Measurements from ENCODE around the gene PBX3. TPM values are rescaled to one million over a fixed set of nuclear protein-coding genes. Genes with fewer than 3 reads are reported as not detected.

Gene PBX3
- total RNA-seq, 1 donor: 27.6 TPM

DNA sequence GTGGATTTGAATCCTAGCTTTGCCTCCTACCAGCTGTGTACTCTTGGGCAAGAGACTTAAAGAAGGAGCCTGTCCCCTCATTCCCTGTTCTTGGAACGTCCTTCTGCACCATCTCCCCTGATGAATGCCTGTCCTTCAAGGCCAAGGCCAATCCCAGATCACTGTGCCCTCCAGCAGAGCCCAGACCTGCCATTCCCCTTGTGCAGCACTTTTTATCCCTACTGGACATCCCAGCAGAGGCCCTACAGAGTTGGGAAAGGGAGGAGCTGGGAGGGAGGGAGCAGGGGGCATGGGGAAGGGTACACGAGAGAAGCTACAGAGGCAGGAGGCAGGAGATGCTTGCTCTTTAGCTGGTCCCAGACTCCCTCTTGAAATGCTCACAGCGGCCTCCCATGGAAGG is 223.9 kb downstream of the PBX3 start:
- no peak overlapping the region for H3K4me3 ChIP-seq (ENCODE audit: low read depth, low read length)
- DNase-seq (ENCODE audit: low read depth): no peak
- TF ChIP-seq, protein P1, sequence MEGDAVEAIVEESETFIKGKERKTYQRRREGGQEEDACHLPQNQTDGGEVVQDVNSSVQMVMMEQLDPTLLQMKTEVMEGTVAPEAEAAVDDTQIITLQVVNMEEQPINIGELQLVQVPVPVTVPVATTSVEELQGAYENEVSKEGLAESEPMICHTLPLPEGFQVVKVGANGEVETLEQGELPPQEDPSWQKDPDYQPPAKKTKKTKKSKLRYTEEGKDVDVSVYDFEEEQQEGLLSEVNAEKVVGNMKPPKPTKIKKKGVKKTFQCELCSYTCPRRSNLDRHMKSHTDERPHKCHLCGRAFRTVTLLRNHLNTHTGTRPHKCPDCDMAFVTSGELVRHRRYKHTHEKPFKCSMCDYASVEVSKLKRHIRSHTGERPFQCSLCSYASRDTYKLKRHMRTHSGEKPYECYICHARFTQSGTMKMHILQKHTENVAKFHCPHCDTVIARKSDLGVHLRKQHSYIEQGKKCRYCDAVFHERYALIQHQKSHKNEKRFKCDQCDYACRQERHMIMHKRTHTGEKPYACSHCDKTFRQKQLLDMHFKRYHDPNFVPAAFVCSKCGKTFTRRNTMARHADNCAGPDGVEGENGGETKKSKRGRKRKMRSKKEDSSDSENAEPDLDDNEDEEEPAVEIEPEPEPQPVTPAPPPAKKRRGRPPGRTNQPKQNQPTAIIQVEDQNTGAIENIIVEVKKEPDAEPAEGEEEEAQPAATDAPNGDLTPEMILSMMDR (IDR thresholded peaks at IDR 0.05; ENCODE audit: insufficient read depth, low read depth, low read length): no peak

DNA sequence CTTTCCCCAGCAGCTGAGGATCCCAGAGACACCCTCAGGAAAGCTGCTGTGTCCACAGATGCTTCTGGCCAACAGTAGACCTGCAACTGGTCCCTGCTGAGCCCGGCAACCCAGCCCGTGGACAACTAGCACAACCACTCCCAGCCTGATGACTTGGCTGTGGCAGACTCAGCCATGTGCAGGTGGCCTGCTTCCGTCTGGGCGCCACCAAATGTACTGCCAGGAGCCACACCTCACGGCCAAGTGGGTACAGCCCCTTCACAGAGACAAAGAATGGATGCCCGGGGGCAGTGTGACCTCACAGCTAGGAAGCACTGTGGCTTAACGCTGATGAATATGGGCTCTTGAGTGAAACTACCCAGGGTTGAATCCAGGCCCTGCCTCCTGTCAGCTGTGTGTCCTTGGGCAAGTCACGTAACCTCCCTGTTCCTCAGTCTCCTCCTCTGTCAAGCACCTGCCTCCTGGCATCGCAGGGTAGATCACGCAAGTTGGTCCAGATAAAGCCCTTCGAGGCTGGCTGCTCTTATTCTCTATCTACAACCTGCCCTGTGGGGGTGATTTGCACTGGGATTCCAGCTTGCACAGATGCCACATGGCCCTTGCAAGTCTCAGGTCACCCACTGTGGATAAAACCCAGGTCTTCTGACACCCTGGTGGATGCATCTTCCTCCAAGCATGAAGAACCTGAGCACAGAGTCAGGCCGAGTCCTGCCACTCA is 225.0 kb downstream of the PBX3 start:
- H3K4me3 ChIP-seq (ENCODE audit: low read depth, low read length): no peak overlapping the region
- TF ChIP-seq, protein P1 (IDR thresholded peaks at IDR 0.05; ENCODE audit: insufficient read depth, low read depth, low read length): no peak
- no peak for DNase-seq (ENCODE audit: low read depth)

DNA sequence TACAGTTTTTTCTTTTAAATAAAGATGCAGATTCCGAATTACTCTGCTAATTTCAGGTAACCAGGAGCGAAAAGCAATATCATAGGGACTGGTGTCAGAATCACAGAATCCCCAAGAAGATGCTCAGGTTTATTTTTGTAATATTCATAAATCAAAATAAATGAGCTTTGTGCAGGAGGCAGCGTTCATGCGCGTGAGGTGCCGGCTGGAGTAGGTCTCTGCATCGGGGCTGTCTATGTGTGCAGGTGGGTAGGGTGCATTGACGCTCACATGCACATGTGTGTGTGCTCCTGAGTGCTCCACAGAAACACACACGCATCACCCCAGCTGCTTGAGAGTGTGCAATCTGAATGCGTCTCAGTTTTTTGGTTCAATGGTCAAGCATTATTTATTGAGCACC is 226.4 kb downstream of the PBX3 start:
- TF ChIP-seq, protein P1 (IDR thresholded peaks at IDR 0.05; ENCODE audit: insufficient read depth, low read depth, low read length): no peak
- DNase-seq (ENCODE audit: low read depth): no peak
- no peak overlapping the region for H3K4me3 ChIP-seq (ENCODE audit: low read depth, low read length)

DNA sequence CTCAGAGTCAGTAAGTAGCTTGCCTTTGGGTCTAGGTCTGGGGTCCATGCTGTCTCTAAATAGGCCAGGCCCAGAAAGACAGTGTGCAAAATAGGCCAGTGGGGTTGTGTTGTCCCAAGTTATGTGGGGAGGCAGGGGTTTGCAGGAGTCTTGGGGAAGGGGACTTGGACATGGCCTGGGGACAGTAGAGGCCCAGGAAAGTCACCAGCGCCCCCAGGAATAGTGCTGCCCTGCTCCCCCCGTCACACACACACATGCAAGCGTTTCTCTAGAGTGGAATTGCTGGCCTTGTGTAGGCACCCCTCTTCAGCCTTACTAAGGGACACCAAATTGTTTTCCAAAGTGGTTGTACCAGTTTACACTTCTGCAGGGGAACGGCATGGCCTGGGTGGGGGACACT is 227.5 kb downstream of the PBX3 start:
- TF ChIP-seq, protein P1 (IDR thresholded peaks at IDR 0.05; ENCODE audit: insufficient read depth, low read depth, low read length): no peak
- no peak for DNase-seq (ENCODE audit: low read depth)
- no peak overlapping the region for H3K4me3 ChIP-seq (ENCODE audit: low read depth, low read length)

DNA sequence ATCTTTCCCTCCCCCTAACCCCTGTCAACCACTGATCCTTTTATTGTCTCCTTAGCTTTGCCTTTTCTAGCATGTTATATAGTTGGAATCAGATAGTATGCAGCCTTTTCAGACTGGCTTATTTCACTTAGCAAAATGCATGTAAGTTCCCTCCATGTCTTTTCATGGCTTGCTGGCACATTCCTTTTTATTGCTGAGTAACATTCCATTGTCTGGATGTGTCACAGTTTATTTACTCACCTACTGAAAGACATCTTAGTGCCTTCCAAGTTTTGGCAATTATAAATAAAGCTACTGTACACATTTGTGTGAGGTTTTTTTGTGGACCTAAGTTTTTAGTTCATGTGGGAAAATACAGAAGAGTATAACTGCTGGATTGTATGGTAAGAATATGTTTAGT is 230.1 kb downstream of the PBX3 start:
- H3K4me3 ChIP-seq (ENCODE audit: low read depth, low read length): no peak overlapping the region
- TF ChIP-seq, protein P1 (IDR thresholded peaks at IDR 0.05; ENCODE audit: insufficient read depth, low read depth, low read length): no peak
- no peak for DNase-seq (ENCODE audit: low read depth)

DNA sequence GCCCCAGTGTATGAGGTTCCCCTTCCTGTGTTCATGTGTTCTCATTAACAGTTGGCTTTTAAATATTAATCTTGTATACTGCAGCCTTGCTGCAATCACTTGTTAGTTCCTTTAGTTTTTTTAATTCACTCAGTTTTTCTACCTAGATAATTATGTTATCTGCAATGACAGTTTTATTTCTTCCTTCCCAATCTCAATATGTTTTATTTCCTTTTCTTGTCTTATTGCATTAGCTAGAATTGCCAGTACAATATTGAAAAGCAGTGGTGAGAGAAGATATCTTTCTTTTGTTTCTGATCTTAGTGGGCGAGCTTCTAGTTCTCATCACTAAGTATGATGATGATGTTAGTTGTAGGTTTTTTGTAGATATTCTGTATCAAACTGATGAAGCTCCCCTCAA is 232.2 kb downstream of the PBX3 start:
- H3K4me3 ChIP-seq (ENCODE audit: low read depth, low read length): no peak overlapping the region
- no peak for DNase-seq (ENCODE audit: low read depth)

More for the DNA sequence above, 232.2 kb downstream of the PBX3 start:
- TF ChIP-seq, protein P1 (IDR thresholded peaks at IDR 0.05; ENCODE audit: insufficient read depth, low read depth, low read length): no peak
